GM19351 (cell line): ENCODE measurements around the gene BBS7.
A peak's percentile ranks its signal among the peaks of the same experiment; 100 is the strongest.

ENCODE experiments used
- ATAC-seq: cut with Tn5 transposase; IDR thresholded peaks from one replicate; pipeline ENCODE4 v1.9.1; 2021; ENCODE audit warnings: mild to moderate bottlenecking, moderate library complexity; ENCODE audit not compliant: unreplicated experiment

The BBS7 gene

GRCh38 chr4:121794505-121795188 is 75.6 kb downstream of the BBS7 start:
- no peak for ATAC-seq

GRCh38 chr4:121792966-121793365 is 77.3 kb downstream of the BBS7 start:
- no peak for ATAC-seq

- no peak for ATAC-seq
Measured at GRCh38 chr4:121791481-121791880, 78.8 kb downstream of the BBS7 start.

DNA sequence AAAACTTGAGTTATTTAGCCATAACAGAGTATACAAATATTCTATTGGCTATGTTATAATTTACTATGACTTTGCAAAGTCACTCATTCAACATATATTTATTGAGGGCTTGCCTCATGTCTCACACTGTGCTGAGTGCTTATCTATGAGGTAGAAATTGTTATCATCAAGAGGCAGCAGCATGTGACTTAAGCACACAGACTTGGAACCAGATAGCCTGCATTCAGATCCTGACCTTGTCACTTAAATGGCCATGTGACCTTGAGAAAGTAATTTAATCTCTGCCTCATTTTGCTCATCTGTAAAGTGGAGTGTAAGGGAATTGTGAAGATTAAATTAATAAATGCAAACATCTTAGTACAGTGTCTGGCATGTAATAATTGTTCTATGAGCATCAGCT is 79.3 kb downstream of the BBS7 start:
- ATAC-seq, result no peak

DNA sequence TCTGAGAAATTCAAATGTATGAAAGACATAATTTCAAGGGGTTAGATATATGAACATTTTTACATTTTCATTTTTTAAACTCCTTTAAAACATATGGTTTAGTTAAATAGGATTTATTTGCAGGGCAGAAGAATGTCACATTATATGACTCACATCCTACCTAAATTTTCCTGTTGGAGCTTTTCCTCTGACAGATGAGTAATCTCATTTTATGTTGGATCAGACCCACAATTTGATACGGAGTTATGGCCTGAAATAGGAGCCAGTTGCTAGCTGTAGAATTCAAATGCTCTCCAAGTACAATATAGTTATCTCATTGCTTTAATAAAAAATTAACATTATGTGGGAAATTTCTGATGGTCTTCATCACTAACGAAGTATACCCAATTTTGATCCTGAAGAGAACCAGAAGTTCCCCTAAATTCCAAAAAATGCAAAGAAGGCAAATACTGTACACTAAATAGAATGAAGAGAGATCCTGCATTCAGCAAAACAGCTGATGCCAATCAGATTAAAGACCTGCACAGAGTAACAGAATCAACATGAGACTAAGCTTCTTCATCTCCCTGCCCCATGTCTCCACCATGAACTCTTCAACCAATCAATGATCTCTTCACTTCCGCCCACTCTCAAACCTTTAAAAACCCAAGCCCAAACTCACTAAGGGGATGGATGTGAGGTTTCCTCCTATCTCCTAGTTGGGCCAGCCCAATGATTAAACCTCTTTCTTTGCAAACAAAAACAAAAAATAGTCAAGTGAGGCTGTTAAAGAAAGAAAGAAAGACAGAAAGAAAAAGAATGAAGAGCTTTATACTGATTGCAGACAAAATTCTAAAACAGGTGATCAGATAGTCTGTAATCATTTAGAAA is 80.1 kb downstream of the BBS7 start:
- no peak for ATAC-seq

GRCh38 chr4:121789455-121789854 is 80.8 kb downstream of the BBS7 start:
- ATAC-seq, result peak; percentile 4

GRCh38 chr4:121788896-121789295 is 81.4 kb downstream of the BBS7 start:
- peak; percentile 94 for ATAC-seq

GRCh38 chr4:121786221-121786620 is 84.1 kb downstream of the BBS7 start:
- ATAC-seq, result no peak

DNA sequence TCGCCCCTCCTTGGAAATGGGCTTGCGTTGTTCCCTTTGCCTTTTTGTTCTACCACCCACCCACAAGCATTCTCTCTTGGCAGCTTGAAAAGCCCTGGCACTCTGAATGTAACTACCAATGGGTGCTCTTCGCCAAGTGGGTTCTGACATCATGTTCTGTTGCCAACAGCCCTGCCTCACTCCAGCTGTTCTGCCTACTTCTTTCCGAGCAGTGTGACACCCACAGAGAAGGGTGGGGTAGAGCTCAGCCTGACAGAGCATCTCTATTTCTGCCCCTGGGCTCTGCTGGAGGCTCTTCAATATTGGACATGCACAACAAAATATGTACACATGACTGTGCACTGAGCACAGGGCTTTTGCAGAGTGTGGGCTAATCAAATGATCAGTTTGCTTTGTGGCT is 84.8 kb downstream of the BBS7 start:
- no peak for ATAC-seq

DNA sequence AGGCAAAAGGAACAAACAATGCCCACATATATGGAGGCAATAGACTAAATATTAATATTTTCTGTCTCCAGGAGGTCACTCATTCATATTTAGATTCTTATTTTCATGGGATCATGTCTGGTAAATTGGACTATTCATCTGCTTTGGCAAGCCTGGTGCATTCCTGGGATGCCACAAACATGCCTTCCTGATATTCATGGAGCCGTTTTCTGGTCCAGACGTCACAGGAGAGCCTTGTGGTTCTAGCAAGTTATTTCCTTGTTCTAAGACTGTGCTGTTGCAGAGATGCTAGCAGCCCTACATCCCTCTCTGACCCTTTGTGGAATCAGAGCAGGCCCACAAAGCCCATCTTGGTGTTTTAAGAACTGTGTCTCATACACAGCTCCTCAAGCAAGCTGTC is 85.3 kb downstream of the BBS7 start:
- no peak for ATAC-seq

- ATAC-seq, result no peak
Measured at GRCh38 chr4:121784401-121784800, 85.9 kb downstream of the BBS7 start.

- ATAC-seq, result no peak
Measured at GRCh38 chr4:121783210-121783609, 87.1 kb downstream of the BBS7 start.

DNA sequence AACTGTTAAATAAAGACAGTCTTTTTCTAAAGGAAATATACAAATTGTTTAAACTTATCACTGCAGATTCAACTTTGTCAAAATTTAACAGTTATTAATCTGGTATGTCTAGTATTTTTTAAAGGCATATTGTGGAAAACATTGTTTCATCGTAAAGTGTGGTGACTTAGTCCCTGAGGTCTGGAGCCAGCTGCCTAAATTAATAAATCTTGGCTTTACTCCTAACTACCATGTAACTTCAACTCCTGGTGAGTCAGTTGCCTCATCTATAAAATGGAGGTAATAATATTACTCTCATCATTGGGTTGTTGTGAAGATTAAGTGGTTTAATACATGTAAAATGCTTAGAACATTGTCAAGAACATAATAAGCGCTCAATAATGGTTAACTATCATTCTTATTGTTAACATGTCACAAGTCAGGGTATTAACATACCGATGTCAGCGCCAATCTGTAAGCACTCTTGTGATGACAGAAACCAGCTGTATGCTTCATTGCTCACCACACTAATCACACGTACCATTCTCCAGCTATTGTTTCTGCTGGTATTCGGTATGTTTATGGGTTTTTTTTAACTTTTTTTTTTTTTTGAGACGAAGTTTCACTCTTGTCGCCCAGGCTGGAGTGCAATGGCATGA is 91.2 kb downstream of the BBS7 start:
- no peak for ATAC-seq

GRCh38 chr4:121777625-121778024 is 92.6 kb downstream of the BBS7 start:
- ATAC-seq, result peak; percentile 60

- peak; percentile 22 for ATAC-seq
Measured at GRCh38 chr4:121776610-121777401, 93.5 kb downstream of the BBS7 start.
